Karpas-422 (cell line): Measurements from ENCODE around the gene KLHL36. TPM values are rescaled to one million over a fixed set of nuclear protein-coding genes. Genes with fewer than 3 reads are reported as not detected.
"Not testable (repeated sequence)": the region's sequence is repeated elsewhere in the genome, so short reads cannot be mapped to it uniquely, and the experiment has no call there.

Experiments used
- DNase-seq: peaks from one replicate; pipeline ENCODE4 v3.0.0-alpha.2; 2015
- H2AFZ ChIP-seq: fragments of 200-600 bp; sonication (generic); 2 replicates; pipeline ENCODE4 v1.6.1; 2014; ENCODE audit warnings: antibody characterized with exemption, low read length, mixed read lengths
- H3K27ac ChIP-seq: fragments of 200-600 bp; sonication (generic); 2 replicates; pipeline ENCODE4 v1.5.1; 2014; ENCODE audit warnings: mild to moderate bottlenecking, low read length, moderate library complexity
- H3K27me3 ChIP-seq: fragments of 200-600 bp; sonication (generic); 2 replicates; pipeline ENCODE4 v1.6.1; 2014; ENCODE audit warnings: low read length, mixed read lengths
- H3K36me3 ChIP-seq: fragments of 200-600 bp; sonication (generic); 2 replicates; pipeline ENCODE4 v1.6.1; 2014; ENCODE audit warnings: low read length, mixed read lengths; ENCODE audit not compliant: insufficient read depth
- H3K4me1 ChIP-seq: fragments of 200-600 bp; sonication (generic); 2 replicates; pipeline ENCODE4 v1.6.1; 2014; ENCODE audit warnings: mild to moderate bottlenecking, low read length, mixed read lengths
- H3K4me2 ChIP-seq: fragments of 200-600 bp; sonication (generic); 2 replicates; pipeline ENCODE4 v1.6.1; 2014; ENCODE audit warnings: low read length, low read depth, mild to moderate bottlenecking; ENCODE audit not compliant: poor library complexity, severe bottlenecking
- H3K4me3 ChIP-seq: fragments of 200-600 bp; sonication (generic); 2 replicates; pipeline ENCODE4 v1.5.1; 2014; ENCODE audit warnings: mild to moderate bottlenecking, antibody characterized with exemption, low read length, mixed read lengths
- H3K79me2 ChIP-seq: fragments of 200-600 bp; sonication (generic); 2 replicates; pipeline ENCODE4 v1.6.1; 2014; ENCODE audit warnings: mild to moderate bottlenecking, low read length, mixed read lengths
- H3K9ac ChIP-seq: fragments of 200-600 bp; sonication (generic); 2 replicates; pipeline ENCODE4 v1.6.0; 2014; ENCODE audit warnings: low read length
- H3K9me2 ChIP-seq: fragments of 200-600 bp; sonication (generic), shearing (Covaris generic); replicated peaks from 2 replicates; pipeline ENCODE4 v1.6.0; 2014; ENCODE audit warnings: mild to moderate bottlenecking, low read length, moderate library complexity; ENCODE audit not compliant: insufficient read depth
- H3K9me3 ChIP-seq: fragments of 300-700, 200-600 bp; sonication (generic); 2 replicates; pipeline ENCODE4 v1.6.1; 2014; ENCODE audit warnings: low read length, mixed read lengths
- H4K20me1 ChIP-seq: fragments of 200-600 bp; sonication (generic); 2 replicates; pipeline ENCODE4 v1.6.1; 2014; ENCODE audit warnings: mild to moderate bottlenecking, antibody characterized with exemption, low read length, low read depth; ENCODE audit not compliant: insufficient read depth
- total RNA-seq: library from RNA; depleted of rRNA; stranded (reverse); fragments of >200 nt; shearing (Covaris generic); gene quantifications from 2 replicates; pipeline ENCODE4 v1.2.3, GENCODE V29; 2014; ENCODE audit warnings: low replicate concordance

Gene KLHL36
- total RNA-seq, 1 experiment from 2014 or later = 25.6 TPM

DNA sequence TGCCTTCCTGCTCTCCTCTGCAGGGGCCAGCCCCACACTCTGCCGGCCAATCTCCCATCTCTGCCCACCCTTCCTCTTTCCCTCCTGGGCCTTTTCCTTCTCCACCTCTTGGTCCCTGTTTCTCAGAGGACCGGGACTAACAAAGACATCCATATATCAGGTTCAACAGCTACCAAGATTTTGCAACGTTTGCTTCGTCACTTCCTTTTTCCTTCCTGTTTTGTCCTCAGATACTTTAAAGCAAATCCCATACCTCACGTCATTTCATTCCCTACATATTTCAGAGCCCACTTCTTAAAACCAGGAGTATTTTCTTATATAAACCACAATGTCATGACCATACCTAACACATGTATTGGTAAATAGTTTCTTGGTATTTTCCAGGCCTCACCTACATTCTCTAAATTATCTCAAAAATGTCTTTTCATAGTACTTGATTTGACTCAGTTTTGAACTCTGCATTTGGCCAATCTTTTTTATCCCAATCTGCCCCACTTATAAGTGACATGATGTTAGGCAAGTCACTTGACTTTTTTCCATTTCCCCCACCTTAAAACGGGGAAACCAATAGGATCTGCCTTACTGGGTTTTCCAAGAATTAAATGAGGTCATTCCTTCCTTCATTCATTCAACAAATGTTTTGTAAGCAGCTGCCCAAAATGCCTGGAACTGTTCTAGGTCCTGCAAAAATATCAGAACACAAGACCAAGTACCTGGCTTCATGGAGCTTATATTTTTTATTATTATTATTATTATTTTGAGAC is 44.3 kb downstream of the KLHL36 start:
- H4K20me1 ChIP-seq = no peaks in the 10 kb centered on the region
- H3K9me2 ChIP-seq = no peaks in the 10 kb centered on the region
- H3K4me2 ChIP-seq = no peak overlapping the region
- H3K79me2 ChIP-seq = no peaks in the 10 kb centered on the region
- H3K9ac ChIP-seq = no peak overlapping the region
- no peak for DNase-seq
- no peaks in the 10 kb centered on the region for H3K27me3 ChIP-seq
- H2AFZ ChIP-seq = no peak overlapping the region
- H3K27ac ChIP-seq = no peak overlapping the region
- H3K9me3 ChIP-seq = no peaks in the 10 kb centered on the region
- H3K36me3 ChIP-seq = no peaks in the 10 kb centered on the region
- H3K4me3 ChIP-seq = no peak overlapping the region
- no peaks in the 10 kb centered on the region for H3K4me1 ChIP-seq

DNA sequence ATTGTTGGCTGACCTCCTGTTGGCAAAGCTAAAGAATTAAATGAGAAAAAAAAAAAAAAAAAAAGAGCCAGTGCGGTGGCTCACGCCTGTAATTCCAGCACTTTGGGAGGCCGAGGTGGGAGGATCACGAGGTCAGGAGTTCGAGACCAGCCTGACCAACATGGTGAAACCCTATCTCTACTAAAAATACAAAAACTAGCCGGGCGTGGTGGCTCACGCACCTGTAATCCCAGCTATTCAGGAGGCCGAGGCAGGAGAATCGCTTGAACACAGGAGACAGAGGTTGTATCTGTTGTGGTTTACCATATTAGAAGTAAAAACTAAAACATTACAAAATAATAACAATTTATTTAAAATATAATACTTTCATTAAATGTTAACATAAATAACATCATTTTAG is 45.6 kb downstream of the KLHL36 start:
- H3K27ac ChIP-seq, DNase-seq, H3K9me2 ChIP-seq, H4K20me1 ChIP-seq, H3K9ac ChIP-seq, H3K4me1 ChIP-seq, H2AFZ ChIP-seq, H3K36me3 ChIP-seq, H3K79me2 ChIP-seq, H3K4me3 ChIP-seq, H3K4me2 ChIP-seq, H3K9me3 ChIP-seq, H3K27me3 ChIP-seq: not testable (repeated sequence)

DNA sequence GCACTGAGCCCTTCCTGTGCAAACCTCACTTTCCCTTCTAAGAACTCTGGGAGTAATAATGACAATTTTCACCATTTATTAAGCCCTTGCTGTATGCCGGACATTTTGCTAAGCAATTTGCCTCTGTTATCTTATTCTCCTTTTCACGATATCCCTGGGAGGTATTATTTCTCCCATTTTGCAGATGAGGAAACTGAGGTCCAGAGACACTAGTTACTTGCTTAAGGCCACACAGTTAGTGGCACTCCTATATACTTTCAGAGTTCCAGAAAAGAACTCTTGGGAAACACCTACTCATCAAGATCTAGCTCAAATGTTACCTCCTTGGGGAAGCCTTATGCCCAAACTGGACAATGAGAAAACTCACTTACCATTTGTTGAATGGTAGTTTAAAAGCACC is 46.7 kb downstream of the KLHL36 start:
- no peaks in the 10 kb centered on the region for H3K27me3 ChIP-seq
- no peak overlapping the region for H2AFZ ChIP-seq
- no peak overlapping the region for H3K27ac ChIP-seq
- no peaks in the 10 kb centered on the region for H3K9me2 ChIP-seq
- no peaks in the 10 kb centered on the region for H3K36me3 ChIP-seq
- H3K79me2 ChIP-seq = peaks cover 4% of the 10 kb centered on the region; the same call in 1 of the 2 replicates
- no peak for DNase-seq
- peaks cover 9% of the 10 kb centered on the region for H3K4me1 ChIP-seq
- H3K9me3 ChIP-seq = no peaks in the 10 kb centered on the region
- no peak overlapping the region for H3K4me3 ChIP-seq
- no peak overlapping the region for H3K4me2 ChIP-seq
- H4K20me1 ChIP-seq = no peaks in the 10 kb centered on the region
- H3K9ac ChIP-seq = no peak overlapping the region

DNA sequence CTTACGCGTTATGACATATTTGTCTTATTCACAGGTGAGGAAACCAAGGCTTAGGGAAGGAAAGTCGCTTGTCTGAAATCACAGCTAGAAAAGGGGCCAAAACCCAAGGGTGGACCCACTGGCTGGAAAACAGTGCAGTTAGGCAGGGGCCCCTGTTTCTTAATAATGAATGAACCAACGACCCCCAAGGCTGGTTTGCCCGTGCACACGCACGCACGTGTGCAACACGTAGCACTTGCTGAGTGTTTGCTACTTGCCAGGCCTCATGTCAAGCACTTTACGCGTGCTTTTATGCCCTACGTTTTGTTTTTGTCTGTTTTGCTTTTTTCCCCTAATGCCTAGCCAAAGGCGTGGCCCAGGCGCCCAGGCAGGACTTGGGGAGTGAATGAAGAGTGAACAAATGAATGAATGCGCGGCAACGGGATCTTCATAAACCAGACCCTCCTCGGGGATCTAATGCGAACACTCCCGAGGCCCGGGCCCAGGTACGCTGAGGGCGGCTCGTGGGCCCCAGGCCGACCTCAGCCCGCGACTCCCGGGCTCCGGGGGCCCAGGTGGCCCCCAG is 50.9 kb downstream of the KLHL36 start:
- DNase-seq = peak; percentile 60

DNA sequence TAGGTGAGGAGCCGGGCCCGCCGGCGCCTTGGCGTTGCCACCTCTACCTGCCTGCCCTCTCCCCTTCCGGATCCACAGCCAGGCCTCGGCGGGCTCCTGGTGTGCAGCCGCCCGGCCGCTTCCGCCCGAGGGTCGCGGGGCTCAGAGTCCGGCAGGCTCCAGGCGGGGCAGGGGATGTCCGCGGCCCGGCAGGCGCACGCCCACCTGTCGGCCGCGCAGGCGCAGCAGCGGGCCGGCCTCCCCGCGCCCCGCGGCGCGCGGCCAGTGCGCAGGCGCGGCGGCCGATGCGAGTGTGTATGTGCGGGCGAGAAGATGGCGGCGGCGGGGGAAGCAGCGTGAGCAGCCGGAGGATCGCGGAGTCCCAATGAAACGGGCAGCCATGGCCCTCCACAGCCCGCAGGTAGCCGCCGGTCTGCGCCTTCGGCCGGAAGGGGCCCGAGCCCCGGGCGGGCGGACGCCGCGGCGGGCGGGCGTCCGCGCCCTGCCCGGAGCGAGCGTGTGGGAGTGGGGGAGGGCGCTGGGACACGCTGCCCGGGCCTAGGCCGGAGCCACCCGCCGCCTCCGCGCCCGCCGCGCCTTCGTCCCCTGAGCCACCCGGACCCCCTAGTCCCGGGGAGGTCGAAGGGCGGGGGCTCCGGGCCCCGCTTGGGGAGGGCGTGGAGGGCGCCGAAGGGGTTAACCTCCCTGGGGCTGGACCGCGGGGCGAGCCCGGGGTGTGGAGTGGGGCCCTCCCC is 51.6 kb downstream of the KLHL36 start, which contains the start of gene USP10:
USP10 (plus strand) TSS at position 289 of the 734 bp plus-strand sequence; CDS start at position 380, 91 bp downstream.
- H3K79me2 ChIP-seq = peaks cover 53% of the 10 kb centered on the region
- peaks cover 8% of the 10 kb centered on the region; the same call in 1 of the 2 replicates for H3K36me3 ChIP-seq
- peaks cover 43% of the 10 kb centered on the region for H3K4me1 ChIP-seq
- H3K9me2 ChIP-seq = no peaks in the 10 kb centered on the region
- H2AFZ ChIP-seq = peak within 1 kb of the TSS; percentile 85
- DNase-seq = peak; percentile 93
- peaks cover 33% of the 10 kb centered on the region for H4K20me1 ChIP-seq
- peak within 1 kb of the TSS; percentile 96 for H3K4me3 ChIP-seq
- no peaks in the 10 kb centered on the region for H3K27me3 ChIP-seq
- no peaks in the 10 kb centered on the region for H3K9me3 ChIP-seq
- peak within 1 kb of the TSS; percentile 97 for H3K9ac ChIP-seq
- peak within 1 kb of the TSS; percentile 71 for H3K27ac ChIP-seq
- H3K4me2 ChIP-seq = peak within 1 kb of the TSS; percentile 93

More for the DNA sequence above, 50.9 kb downstream of the KLHL36 start:
- peak overlapping the region; percentile 93 for H3K4me2 ChIP-seq
- peak overlapping the region; percentile 97 for H3K9ac ChIP-seq
- peaks cover 8% of the 10 kb centered on the region; the same call in 1 of the 2 replicates for H3K36me3 ChIP-seq
- H3K27me3 ChIP-seq = no peaks in the 10 kb centered on the region
- H3K79me2 ChIP-seq = peaks cover 46% of the 10 kb centered on the region
- H3K9me3 ChIP-seq = no peaks in the 10 kb centered on the region
- H2AFZ ChIP-seq = peak overlapping the region; percentile 85
- no peak overlapping the region for H3K27ac ChIP-seq
- H4K20me1 ChIP-seq = peaks cover 29% of the 10 kb centered on the region
- H3K9me2 ChIP-seq = no peaks in the 10 kb centered on the region
- peaks cover 36% of the 10 kb centered on the region for H3K4me1 ChIP-seq
- peak overlapping the region; percentile 96 for H3K4me3 ChIP-seq

DNA sequence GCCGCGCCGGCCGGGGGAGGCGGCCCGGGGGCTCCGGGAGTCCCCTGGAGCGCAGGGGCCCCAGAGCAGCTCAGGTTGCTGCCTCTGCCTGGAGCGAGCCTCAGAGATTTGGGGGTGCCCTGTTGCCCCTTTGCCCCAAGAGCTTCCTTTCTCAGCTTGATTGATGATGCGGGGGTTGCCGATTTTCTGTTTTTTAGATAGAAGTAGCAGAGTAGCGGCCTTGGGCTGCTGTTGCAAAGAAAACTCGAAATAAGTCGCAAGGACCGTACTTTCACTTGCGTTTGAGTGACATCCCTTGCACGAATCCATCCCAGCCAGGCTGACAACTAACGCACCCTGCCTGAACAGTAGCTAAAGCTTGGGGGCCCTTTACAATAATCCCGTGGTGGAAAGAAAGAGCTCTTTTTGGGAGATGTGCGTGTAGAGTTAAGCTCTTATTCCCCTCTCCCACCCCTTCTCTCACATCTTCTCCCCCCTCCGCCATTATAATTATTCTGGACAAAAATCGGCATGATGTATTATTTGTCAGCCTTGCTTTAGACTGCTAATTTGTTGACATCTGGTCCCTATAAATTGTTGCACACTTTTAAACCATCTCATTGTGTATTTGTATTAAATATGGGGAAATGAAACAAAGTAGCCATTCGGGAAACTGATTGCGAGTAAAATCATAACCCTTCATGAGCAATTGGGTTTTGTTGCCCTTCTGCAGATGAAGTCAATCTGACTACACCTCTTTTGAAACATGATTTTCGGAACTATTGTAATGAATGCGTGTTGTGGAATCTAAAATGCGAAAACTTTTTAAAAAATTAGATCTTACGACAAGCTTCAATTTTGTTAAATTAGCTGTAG is 52.4 kb downstream of the KLHL36 start:
- Histone ChIP-seq H2AFZ (no peak overlapping the region), H3K4me3 (peak overlapping the region; percentile 96), H3K79me2 (peaks cover 61% of the 10 kb centered on the region), H3K9ac (peak overlapping the region; percentile 97), H3K9me3 (no peaks in the 10 kb centered on the region), H3K27ac (peak overlapping the region; percentile 71), H3K4me1 (peaks cover 44% of the 10 kb centered on the region), H3K36me3 (peaks cover 8% of the 10 kb centered on the region; the same call in 1 of the 2 replicates), H3K9me2 (no peaks in the 10 kb centered on the region), H3K4me2 (peak overlapping the region; percentile 84), H4K20me1 (peaks cover 35% of the 10 kb centered on the region), H3K27me3 (no peaks in the 10 kb centered on the region)
- peak; percentile 76 for DNase-seq

DNA sequence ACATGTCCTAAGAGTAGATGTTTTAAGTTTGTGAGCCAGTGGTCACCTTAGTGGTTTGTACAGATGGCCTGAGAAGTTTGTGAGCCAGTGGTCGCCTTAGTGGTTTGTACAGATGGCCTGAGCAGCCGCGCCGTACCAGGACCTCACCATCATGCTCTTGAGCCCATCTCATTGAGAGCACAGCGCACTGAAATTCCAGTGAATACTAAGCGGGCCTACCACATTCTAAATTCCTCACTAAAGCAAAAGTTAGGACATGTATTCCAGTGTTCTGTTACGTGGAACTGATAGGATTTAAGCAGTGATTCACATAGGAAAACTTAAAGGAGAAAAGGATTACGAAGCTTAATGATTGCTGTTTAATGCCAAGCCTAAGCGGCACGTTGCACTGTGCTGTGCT is 55.4 kb downstream of the KLHL36 start:
- peaks cover 62% of the 10 kb centered on the region for H3K4me1 ChIP-seq
- H4K20me1 ChIP-seq = peaks cover 55% of the 10 kb centered on the region
- H3K27me3 ChIP-seq = no peaks in the 10 kb centered on the region
- DNase-seq = no peak
- H3K4me3 ChIP-seq = no peak overlapping the region
- H3K4me2 ChIP-seq = no peak overlapping the region
- H3K79me2 ChIP-seq = peaks cover 89% of the 10 kb centered on the region
- H3K9ac ChIP-seq = no peak overlapping the region
- H3K9me3 ChIP-seq = no peaks in the 10 kb centered on the region
- no peaks in the 10 kb centered on the region for H3K9me2 ChIP-seq
- H3K27ac ChIP-seq = no peak overlapping the region
- H3K36me3 ChIP-seq = peaks cover 12% of the 10 kb centered on the region; the same call in 1 of the 2 replicates
- no peak overlapping the region for H2AFZ ChIP-seq
